GM12872 (cell line): ENCODE measurements around the gene MPP2.

ENCODE experiments used
- TF ChIP-seq, protein P1 (sequence below): IDR thresholded peaks from 3 replicates; pipeline ENCODE4 v1.5.1; 2011; ENCODE audit warnings: low read depth, mild to moderate bottlenecking, low read length, moderate library complexity; ENCODE audit not compliant: insufficient read depth

Gene MPP2

GRCh38 chr17:43907425-43907981 is at the start of gene MPP2:
TSS of gene MPP2 (minus strand) at chr17:43907536. CDS start at chr17:43904460, 3,076 bp downstream.
- TF ChIP-seq, protein P1, sequence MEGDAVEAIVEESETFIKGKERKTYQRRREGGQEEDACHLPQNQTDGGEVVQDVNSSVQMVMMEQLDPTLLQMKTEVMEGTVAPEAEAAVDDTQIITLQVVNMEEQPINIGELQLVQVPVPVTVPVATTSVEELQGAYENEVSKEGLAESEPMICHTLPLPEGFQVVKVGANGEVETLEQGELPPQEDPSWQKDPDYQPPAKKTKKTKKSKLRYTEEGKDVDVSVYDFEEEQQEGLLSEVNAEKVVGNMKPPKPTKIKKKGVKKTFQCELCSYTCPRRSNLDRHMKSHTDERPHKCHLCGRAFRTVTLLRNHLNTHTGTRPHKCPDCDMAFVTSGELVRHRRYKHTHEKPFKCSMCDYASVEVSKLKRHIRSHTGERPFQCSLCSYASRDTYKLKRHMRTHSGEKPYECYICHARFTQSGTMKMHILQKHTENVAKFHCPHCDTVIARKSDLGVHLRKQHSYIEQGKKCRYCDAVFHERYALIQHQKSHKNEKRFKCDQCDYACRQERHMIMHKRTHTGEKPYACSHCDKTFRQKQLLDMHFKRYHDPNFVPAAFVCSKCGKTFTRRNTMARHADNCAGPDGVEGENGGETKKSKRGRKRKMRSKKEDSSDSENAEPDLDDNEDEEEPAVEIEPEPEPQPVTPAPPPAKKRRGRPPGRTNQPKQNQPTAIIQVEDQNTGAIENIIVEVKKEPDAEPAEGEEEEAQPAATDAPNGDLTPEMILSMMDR: peak; percentile 30; the same call in 1 of the 3 replicates

- TF ChIP-seq, protein P1: no peak
These were observed 48.9 kb upstream of the MPP2 start for GRCh38 chr17:43956222-43956621.

- TF ChIP-seq, protein P1: no peak
These were observed 46.4 kb upstream of the MPP2 start, which contains the start of gene PYY for GRCh38 chr17:43953746-43954145. TSS of gene PYY (minus strand) at chr17:43953940. CDS start at chr17:43953483, 457 bp downstream.

DNA sequence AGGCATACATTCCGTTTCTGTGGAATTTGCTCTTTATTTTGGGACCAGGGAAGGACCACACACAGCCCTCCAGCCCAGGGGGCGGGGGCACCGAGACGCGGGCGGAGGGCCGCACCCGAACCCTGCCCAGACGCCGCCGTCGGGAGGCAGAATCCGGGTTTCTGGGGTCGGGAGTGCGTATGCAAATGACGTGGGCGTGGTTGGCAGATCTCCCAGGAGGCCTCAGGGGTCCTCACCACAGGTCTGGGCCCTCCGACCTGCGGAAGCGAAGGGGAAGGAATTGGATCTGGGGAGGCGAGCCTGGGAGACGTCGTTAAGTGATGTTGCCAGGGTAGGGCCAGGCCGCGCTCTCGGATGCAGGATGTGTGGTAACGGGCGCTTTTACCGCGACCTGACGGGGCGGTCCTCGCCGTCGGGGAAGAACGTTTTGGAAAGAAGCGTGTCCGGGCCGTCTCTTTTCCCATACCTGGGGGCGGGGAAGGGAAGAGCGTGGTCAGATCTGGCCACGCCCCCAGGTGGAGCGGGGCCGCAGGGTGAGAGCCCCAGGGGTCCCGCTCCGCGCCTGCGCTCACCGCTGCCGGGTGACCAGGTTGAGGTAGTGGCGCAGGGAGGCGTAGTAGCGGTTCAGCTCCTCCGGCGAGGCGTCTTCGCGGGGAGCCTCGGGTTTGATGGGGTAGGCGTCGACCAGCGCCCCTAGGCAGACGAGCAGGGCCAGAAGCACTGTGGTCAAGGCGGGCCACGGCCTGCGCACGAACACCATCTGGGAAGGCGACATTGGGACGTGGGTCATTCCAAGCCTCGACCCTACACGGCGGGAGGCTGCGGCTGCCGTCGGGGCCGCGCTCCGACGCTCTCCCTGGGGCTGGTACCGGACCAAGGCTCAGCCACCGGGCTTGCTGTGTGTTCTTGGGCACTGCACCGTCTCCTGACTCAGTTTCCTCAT is 45.7 kb upstream of the MPP2 start:
- TF ChIP-seq, protein P1: no peak

GRCh38 chr17:43952351-43952723 is 45.0 kb upstream of the MPP2 start:
- TF ChIP-seq, protein P1: no peak

DNA sequence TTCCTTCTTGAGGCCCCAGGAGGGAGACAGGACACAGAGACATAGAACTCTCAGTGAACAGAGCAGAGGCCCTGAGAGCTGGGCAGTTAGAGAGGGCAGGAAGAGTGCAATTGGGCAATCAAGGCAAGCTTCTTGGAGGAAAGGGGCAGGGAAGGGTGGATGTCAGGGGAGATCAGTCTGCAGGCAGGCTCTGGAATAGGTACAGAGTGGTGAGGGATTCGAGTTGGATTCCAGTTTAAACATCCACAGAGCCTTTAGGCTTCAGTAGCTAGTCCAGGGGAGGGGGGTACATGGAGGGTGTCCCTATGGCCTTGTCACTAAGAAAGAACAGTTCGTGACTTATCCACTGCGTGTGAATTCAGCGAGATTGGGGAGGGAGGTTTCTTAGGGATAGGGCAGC is 44.4 kb upstream of the MPP2 start:
- TF ChIP-seq, protein P1: no peak

DNA sequence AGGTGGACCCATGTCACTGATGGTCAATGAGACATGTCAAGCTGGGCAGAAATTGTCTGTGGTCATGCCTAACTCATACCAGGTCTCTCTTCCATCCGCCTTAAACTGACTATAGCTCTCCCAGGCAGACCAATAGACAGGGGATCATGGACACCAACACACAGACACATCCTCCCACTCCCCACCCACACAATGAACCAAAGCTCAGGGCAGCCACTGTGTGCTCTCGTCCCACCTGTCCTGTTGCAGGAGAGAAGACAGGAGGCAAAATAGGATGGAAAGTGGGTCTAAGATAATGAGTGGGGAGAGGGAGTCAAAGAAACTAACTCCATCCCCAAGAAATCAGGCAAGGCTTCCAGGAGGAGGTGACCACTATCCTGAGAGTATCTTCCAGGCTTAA is 43.2 kb upstream of the MPP2 start:
- TF ChIP-seq, protein P1: no peak
